ENCODE data around the gene ZDHHC17.
A peak's percentile ranks its signal among the peaks of the same experiment; 100 is the strongest.
"Not testable (repeated sequence)": the region's sequence is repeated elsewhere in the genome, so short reads cannot be mapped to it uniquely, and the experiment has no call there.

The ZDHHC17 gene

GRCh38 chr12:76777765-76778216 is 13.9 kb downstream of the ZDHHC17 start:
- no peaks in the 10 kb centered on the region for H3K9me3 Mint-ChIP-seq
- H3K27me3 Mint-ChIP-seq (ENCODE audit: low read depth), result no peaks in the 10 kb centered on the region
- H3K27ac Mint-ChIP-seq, result peak overlapping the region in 1 of 3 experiments; percentile 2
- peaks cover 57% of the 10 kb centered on the region for H3K36me3 Mint-ChIP-seq (ENCODE audit: low read depth)
- no peak overlapping the region for H3K4me3 Mint-ChIP-seq
- H3K4me1 Mint-ChIP-seq, result peaks cover 49% of the 10 kb centered on the region
- TF ChIP-seq, protein P1, sequence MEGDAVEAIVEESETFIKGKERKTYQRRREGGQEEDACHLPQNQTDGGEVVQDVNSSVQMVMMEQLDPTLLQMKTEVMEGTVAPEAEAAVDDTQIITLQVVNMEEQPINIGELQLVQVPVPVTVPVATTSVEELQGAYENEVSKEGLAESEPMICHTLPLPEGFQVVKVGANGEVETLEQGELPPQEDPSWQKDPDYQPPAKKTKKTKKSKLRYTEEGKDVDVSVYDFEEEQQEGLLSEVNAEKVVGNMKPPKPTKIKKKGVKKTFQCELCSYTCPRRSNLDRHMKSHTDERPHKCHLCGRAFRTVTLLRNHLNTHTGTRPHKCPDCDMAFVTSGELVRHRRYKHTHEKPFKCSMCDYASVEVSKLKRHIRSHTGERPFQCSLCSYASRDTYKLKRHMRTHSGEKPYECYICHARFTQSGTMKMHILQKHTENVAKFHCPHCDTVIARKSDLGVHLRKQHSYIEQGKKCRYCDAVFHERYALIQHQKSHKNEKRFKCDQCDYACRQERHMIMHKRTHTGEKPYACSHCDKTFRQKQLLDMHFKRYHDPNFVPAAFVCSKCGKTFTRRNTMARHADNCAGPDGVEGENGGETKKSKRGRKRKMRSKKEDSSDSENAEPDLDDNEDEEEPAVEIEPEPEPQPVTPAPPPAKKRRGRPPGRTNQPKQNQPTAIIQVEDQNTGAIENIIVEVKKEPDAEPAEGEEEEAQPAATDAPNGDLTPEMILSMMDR (IDR thresholded peaks at IDR 0.05; ENCODE audit: unreplicated experiment in 3 of 3), result no peak

DNA sequence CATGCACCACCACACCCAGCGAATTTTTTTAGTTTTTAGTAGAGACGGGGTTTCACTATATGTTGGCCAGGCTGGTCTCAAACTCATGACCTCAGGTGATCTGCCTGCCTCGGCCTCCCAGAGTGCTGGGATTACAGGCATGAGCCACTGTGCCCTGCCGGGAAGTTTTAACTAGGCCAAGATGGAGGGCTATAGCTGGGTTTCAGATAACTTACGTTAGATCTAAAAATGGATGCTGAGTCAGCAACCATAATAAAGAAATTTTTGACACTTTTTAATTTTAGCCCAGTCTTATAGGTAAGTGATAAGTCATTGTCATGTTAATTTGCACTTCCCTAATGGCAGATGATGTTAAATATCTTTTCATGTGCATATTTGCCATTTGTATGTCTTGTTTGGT is 14.4 kb downstream of the ZDHHC17 start:
- H3K4me1 Mint-ChIP-seq, result peaks cover 55% of the 10 kb centered on the region
- no peaks in the 10 kb centered on the region for H3K27me3 Mint-ChIP-seq (ENCODE audit: low read depth)
- no peak overlapping the region for H3K4me3 Mint-ChIP-seq
- TF ChIP-seq, protein P1 (IDR thresholded peaks at IDR 0.05; ENCODE audit: unreplicated experiment in 3 of 3), result no peak
- H3K36me3 Mint-ChIP-seq (ENCODE audit: low read depth), result peaks cover 57% of the 10 kb centered on the region
- H3K27ac Mint-ChIP-seq, result peak overlapping the region; percentile 11 to 31 (median 29)
- no peaks in the 10 kb centered on the region for H3K9me3 Mint-ChIP-seq

DNA sequence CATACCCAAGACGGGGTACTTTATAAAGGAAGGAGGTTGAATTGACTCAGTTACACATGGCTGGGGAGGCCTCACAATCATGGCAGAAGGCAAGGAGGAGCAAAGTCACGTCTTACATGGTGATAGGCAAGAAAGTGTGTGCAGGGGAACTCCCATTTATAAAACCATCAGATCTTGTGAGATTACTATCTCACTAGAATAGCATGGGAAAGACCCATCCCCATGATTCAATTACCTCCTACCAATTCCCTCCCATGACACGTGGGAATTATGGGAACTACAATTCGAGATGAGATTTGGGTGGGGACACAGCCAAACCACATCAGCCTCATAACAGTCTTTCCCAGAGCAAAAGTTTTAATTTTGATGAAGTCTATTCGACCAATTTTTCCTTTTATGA is 15.4 kb downstream of the ZDHHC17 start:
- Mint-ChIP-seq H3K4me1 (peaks cover 64% of the 10 kb centered on the region), H3K36me3 (ENCODE audit: low read depth) (peaks cover 65% of the 10 kb centered on the region), H3K27ac (peak overlapping the region in 2 of 3 experiments; percentile 11 to 29)
- not testable (repeated sequence) for H3K9me3 Mint-ChIP-seq; H3K27me3 Mint-ChIP-seq (ENCODE audit: low read depth); H3K4me3 Mint-ChIP-seq

DNA sequence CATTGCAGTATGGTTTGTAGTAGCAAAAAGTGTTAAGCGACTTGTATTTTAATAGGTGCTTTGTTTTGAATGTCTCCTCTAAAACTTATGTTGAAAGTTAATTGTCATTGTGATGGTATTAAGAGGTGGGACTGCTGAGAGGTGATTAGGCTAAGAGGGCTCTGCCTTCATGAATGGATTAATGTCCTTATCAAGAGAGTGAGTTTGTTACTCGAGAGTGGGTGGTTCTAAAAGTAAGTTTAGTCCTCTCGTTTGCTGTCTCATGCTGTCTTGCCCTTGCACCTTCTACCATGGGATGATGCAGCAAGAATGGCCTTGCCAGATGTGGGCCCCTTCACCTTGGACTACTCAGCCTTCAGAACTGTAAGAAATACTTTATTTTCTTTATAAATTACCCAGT is 17.4 kb downstream of the ZDHHC17 start:
- TF ChIP-seq, protein P1 (IDR thresholded peaks at IDR 0.05; ENCODE audit: unreplicated experiment in 3 of 3), result no peak
- no peak overlapping the region for H3K4me3 Mint-ChIP-seq
- peaks cover 68% of the 10 kb centered on the region for H3K4me1 Mint-ChIP-seq
- peaks cover 75% of the 10 kb centered on the region for H3K36me3 Mint-ChIP-seq (ENCODE audit: low read depth)
- H3K27me3 Mint-ChIP-seq (ENCODE audit: low read depth), result no peaks in the 10 kb centered on the region
- H3K9me3 Mint-ChIP-seq, result peaks cover 9% of the 10 kb centered on the region
- H3K27ac Mint-ChIP-seq, result peak overlapping the region; percentile 31 to 94 (median 53)

GRCh38 chr12:76782526-76782925 is 18.6 kb downstream of the ZDHHC17 start:
- Mint-ChIP-seq H3K4me1 (peaks cover 67% of the 10 kb centered on the region), H3K9me3 (peaks cover 17% of the 10 kb centered on the region), H3K27ac (peak overlapping the region; percentile 86 to 94 (median 92)), H3K36me3 (ENCODE audit: low read depth) (peaks cover 77% of the 10 kb centered on the region), H3K4me3 (peak overlapping the region in 1 of 3 experiments; percentile 9), H3K27me3 (ENCODE audit: low read depth) (no peaks in the 10 kb centered on the region)
- TF ChIP-seq, protein P1 (IDR thresholded peaks at IDR 0.05; ENCODE audit: unreplicated experiment in 3 of 3), result no peak

DNA sequence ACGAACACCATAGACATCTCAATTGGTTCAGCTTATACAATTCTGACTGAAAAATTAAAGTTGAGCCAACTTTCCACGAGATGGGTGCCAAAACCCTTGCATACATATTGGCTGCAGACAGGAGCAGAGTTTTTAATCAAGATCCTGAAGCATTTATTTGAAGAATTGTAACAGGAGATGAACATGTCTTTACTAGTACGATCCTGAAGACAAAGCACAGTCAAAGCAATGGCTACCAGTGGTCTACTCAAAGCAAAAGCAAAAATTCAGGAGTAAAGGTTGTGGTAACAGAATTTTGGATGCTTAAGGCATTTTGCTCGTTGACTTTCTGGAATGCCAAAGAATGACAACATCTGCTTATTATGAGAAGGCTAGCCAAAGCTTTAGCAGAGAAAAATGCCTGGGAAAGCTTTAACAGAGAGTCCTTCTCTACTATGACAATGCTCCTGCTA is 20.7 kb downstream of the ZDHHC17 start:
- Mint-ChIP-seq H3K27me3 (ENCODE audit: low read depth) (no peaks in the 10 kb centered on the region), H3K9me3 (peaks cover 18% of the 10 kb centered on the region), H3K4me1 (peaks cover 48% of the 10 kb centered on the region), H3K36me3 (ENCODE audit: low read depth) (peaks cover 60% of the 10 kb centered on the region), H3K4me3 (no peak overlapping the region), H3K27ac (peak overlapping the region in 2 of 3 experiments; percentile 86 to 94)
- TF ChIP-seq, protein P1 (IDR thresholded peaks at IDR 0.05; ENCODE audit: unreplicated experiment in 3 of 3), result no peak
